SW480 (cell line): ENCODE measurements around the gene HOXD10.

Source experiments
- DNase-seq: peaks from one replicate; pipeline ENCODE4 v3.0.0-alpha.2; 2016; ENCODE audit warnings: low spot score

Gene HOXD10

DNA sequence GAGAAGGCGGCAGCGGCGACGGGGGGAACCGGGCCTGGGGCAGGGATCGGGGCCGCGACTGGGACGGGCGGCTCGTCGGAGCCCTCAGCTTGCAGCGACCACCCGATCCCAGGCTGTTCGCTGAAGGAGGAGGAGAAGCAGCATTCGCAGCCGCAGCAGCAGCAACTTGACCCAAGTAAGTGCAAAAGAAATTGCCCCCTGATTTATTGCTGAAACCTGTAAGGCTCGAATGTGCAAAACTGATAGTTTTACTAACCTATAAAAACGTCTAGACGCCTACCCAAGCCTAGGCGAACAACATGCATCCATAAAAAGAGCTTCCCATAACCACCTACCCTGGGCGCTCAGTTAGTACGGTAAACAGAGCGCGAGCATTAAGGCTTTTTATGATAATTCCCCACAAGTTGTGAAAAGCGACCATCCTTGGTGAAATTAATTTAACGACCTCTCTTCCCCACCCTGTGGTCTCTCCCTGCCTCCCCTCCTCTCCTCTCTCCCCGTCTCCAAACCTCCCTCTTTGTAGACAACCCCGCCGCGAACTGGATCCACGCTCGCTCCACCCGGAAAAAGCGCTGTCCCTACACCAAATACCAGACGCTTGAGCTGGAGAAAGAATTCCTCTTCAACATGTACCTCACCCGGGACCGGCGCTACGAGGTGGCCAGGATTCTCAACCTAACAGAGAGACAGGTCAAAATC, 7.0 kb downstream of the HOXD10 start:
- no peak for DNase-seq

- no peak for DNase-seq
Observed at GRCh38 chr2:176124110-176124946, 7.8 kb downstream of the HOXD10 start.

DNA sequence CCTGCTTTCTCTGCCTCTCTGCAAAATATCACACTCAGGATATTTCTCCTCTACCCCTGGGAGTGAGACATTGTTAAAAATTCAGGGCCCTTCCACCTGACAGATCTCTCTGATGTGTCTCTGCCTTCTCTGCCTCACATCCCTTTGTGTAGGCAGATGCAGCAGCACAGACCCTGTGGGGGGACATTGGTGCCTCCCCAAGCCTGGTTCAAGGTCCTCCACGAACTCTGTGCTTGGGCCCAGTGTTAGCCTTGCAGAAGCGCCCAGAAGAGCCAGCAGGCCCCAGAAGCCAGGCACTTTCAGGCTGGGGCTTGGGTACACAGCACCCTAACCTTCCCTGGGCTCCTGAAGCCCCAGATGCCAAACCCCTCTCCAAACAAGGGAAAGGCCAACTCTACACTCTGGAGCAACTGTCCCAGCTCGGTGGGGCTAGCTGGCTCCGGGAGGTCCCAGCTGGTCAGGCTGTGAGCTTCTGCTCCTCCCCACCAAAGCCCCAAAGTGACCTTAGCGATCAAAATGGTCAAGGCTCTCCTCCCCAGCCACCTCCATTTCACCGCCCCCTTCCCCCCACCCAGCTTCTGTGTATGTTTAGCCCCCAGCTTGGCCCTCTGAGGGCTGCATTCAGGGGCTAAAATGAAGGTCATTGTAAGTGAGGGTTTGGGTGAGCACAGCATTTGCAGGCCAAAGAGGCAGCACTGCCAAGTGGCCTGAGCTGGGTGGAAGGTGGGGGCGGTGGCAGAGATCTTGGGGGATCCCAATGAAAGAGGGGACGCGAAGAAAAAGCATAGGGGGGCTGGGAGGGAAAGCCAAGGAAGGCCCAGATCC, 8.6 kb downstream of the HOXD10 start:
- DNase-seq, result no peak

DNA sequence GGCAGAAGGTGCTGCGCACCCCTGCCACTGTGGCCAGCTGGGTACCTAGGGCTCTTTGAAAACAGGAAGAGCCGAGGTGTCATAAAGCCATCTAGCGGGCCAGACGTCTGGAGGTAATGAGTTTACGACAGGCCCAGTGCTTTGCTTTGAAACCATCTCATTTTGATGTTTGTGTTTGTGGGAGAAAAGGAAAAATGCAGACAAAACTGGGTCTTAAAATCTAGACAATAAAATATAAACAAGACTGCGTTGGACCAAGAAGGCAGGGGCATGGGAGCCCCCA, 9.1 kb downstream of the HOXD10 start:
- no peak for DNase-seq

GRCh38 chr2:176126929-176127773, 10.6 kb downstream of the HOXD10 start:
- no peak for DNase-seq

- DNase-seq, result no peak
Observed at GRCh38 chr2:176127774-176128072, 11.1 kb downstream of the HOXD10 start.

DNA sequence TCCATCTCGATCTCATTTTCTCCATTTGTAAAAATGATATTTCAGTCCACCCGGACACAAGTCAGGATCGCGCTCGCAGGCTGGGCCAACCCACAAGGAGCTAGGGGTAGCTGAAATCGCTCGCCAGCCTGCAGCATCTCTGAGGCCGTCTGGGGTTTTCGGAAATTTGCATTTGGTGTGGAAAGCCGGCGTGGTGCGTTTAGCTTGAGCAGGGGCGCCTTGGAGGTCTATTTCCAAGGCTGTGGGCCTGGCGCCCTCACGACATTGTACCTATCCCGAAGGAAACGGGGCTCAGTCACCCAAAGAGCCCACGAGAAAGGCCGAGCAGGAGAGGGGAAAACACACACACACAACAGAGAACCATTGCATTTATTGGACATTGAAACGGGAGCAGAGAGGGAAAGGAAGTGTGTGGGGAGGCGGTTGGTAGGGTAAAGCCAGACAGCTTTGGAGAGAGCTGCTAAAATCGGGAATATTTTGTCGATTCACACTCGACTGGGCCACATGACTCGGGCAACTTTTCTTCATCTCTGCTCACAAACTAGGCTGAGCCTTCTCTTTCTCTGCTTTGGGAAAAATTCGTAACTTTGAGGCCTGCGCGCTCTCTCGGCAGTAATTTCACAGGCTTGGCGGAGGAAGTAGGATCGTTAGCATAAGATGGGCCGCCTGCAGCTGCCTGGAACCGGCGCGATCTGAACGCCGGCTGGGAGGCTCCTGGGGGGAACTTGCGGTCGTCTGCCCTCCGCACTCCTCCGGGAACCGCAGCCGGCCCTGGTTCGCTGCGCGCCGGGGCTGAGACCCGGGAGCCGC, 11.8 kb downstream of the HOXD10 start:
- no peak for DNase-seq

DNA sequence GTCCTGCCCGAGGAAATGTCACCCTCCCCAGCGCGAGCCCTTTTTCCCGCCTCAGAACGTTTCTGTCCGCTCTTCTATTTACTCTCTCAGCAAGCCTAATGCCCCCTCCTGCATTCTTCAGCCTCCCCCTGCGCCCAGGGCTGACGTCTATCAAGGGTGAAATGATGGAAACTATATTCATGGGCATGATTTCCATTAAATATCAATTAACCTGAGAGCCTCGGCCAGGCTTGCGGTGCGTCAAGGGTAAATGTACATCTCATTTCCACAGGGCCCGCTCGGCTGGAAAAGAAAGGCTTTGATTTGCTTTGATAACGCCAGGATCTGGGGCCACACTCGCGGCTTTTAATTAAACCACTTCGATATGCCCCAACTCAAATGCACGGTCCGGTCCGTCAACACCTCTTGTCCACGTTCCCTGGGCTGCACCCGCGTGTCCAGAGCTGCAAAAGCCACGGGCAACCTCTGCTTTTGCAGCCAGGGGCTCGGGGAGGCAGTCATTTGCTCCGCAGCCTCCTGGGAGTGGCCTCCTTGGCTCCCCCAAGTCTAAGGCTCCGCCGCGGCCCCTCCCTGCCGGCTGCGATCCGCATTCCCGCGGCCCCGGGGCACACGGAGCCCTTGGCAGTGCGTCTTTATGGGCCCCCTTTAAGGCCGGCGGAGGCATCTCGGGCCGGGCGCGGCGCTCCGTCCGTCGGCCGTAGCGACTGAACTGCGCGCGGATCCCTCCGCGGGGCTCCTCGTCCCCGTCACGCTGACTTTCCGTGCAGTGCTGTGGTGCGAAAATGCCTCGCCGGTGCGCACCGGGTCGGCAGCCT, 12.6 kb downstream of the HOXD10 start, which contains the start of gene HOXD8:
Gene HOXD8, plus strand, starts transcription at position 724 of the 815 bp plus-strand sequence. CDS start 662 bp downstream, outside the sequence.
- peak; percentile 81 for DNase-seq

- DNase-seq, result peak; percentile 55
Observed at GRCh38 chr2:176129813-176130146, 13.2 kb downstream of the HOXD10 start.

DNA sequence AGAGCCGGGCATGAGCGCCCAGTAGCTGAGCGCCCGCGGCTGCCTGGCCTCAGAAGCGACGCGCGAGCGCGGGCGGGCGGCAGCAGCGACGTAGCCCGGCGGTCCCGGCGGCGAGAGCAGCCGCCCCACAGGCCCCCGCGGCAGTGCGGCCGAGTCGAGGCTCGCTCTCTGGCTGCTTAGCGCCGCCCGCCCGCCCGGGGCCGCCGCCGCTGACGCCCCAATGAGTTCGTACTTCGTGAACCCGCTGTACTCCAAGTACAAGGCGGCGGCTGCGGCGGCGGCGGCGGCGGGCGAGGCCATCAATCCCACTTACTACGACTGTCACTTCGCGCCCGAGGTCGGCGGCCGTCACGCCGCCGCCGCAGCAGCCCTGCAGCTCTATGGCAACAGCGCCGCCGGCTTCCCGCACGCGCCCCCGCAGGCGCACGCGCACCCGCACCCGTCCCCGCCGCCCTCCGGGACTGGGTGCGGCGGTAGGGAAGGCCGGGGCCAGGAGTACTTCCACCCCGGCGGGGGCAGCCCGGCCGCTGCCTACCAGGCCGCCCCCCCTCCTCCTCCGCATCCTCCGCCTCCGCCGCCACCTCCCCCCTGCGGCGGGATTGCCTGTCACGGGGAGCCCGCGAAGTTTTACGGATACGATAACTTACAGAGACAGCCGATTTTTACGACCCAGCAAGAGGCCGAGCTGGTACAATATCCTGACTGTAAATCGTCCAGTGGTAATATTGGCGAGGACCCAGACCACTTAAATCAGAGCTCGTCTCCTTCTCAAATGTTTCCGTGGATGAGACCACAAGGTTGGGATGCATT, 13.8 kb downstream of the HOXD10 start:
- DNase-seq, result peak; percentile 59

GRCh38 chr2:176130957-176131847, 14.6 kb downstream of the HOXD10 start:
- no peak for DNase-seq

- no peak for DNase-seq
Observed at GRCh38 chr2:176131848-176132158, 15.2 kb downstream of the HOXD10 start.

- no peak for DNase-seq
Observed at GRCh38 chr2:176132205-176133171, 15.9 kb downstream of the HOXD10 start.

DNA sequence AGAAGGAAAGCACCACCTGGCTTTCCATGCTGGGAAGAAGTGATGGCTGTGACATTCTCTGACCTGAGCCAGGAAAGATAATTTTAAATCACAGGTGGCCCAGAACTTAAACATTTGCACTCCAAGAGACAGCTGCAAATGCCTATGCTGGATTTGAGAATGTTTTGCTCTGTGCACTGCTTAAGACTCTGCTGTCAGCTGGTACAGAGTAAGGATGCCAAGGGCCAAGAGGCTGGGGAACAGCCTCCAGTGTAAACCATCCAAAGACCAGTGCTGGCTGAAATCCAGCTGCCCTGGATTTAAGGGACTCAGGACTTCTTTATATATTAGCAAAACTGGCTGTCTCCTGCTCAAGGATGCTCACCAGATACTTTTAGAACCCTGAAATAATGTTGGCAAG, 16.8 kb downstream of the HOXD10 start:
- no peak for DNase-seq

DNA sequence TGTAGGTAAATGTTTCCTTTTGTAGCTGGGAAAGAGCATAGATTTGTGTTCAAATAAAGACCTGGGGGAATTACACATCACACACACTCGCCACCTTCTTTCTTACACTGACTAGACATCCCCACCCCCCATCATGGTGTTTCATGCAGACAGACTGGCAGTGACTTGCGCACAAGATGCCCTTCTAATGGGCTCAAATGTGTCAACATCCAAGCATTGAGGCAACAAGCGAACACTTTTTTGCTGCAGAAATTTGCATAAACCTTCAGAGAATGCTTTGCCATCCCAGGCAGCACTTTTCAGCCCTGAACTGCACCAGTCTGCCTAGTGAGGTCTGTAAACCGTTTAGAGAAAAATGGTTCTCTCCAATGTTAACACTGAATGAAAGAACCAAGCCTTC, 17.5 kb downstream of the HOXD10 start:
- no peak for DNase-seq

- DNase-seq, result peak; percentile 73
Observed at GRCh38 chr2:176135035-176135440, 18.5 kb downstream of the HOXD10 start.
